ENCODE measurements around the gene TK2. TPM values are rescaled to one million over a fixed set of nuclear protein-coding genes. Genes with fewer than 3 reads are reported as not detected.

The TK2 gene
- total and polyA plus RNA-seq, 2 donors (not counting 1 experiment from before 2014, with no cell fraction given), result 34.8 to 73.7 TPM

GRCh38 chr16:66510711-66511601 is 39.0 kb downstream of the TK2 start:
- peak overlapping the region; percentile 10 for H3K4me2 ChIP-seq (ENCODE audit: extremely low read depth, insufficient read depth, low read length)
- H3K27ac ChIP-seq (ENCODE audit: insufficient read depth, low read length), result no peak overlapping the region
- H3K36me3 ChIP-seq (ENCODE audit: control insufficient read depth, insufficient read depth, low read length), result peaks cover 4% of the 10 kb centered on the region
- no peak overlapping the region for H3K9ac ChIP-seq (ENCODE audit: insufficient read depth, low read length)
- no peak for TF ChIP-seq CTCF (conservative IDR thresholded peaks at IDR 0.05 in 1 of 2, IDR thresholded peaks at IDR 0.05 in 1 of 2; ENCODE audit: low read depth in 1 of 2, low read length in 2 of 2)
- H4K20me1 ChIP-seq (ENCODE audit: control insufficient read depth, extremely low read depth, insufficient read depth, low read length), result no peaks in the 10 kb centered on the region
- no peak overlapping the region for H2AFZ ChIP-seq (ENCODE audit: low read length)
- H3K4me3 ChIP-seq (replicated peaks in 1 of 4; ENCODE audit: control extremely low read depth in 1 of 4, insufficient read depth in 1 of 4, low read depth in 3 of 4, low read length in 4 of 4), result no peak overlapping the region
- H3K79me2 ChIP-seq (ENCODE audit: control insufficient read depth, insufficient read depth, low read length), result no peaks in the 10 kb centered on the region
- H3K9me3 ChIP-seq (ENCODE audit: control insufficient read depth, insufficient read depth, low read depth, low read length), result no peaks in the 10 kb centered on the region
- H3K27me3 ChIP-seq (ENCODE audit: control insufficient read depth, insufficient read depth, low read length), result no peaks in the 10 kb centered on the region
- peak in 1 of 2 donors; percentile 30 for DNase-seq (ENCODE audit: low read depth in 2 of 2)
- H3K4me1 ChIP-seq (ENCODE audit: control insufficient read depth, extremely low read depth, insufficient read depth, low read length), result peaks cover 34% of the 10 kb centered on the region

GRCh38 chr16:66510298-66510697 is 39.6 kb downstream of the TK2 start:
- no peak for TF ChIP-seq CTCF (conservative IDR thresholded peaks at IDR 0.05 in 1 of 2, IDR thresholded peaks at IDR 0.05 in 1 of 2; ENCODE audit: low read depth in 1 of 2, low read length in 2 of 2)
- no peak for TF ChIP-seq EZH2 (IDR thresholded peaks at IDR 0.05; ENCODE audit: low read length, missing control alignments)
- H3K79me2 ChIP-seq (ENCODE audit: control insufficient read depth, insufficient read depth, low read length), result no peaks in the 10 kb centered on the region
- H2AFZ ChIP-seq (ENCODE audit: low read length), result no peak overlapping the region
- peaks cover 29% of the 10 kb centered on the region for H3K4me1 ChIP-seq (ENCODE audit: control insufficient read depth, extremely low read depth, insufficient read depth, low read length)
- DNase-seq (ENCODE audit: low read depth in 2 of 2), result no peak
- H3K9me3 ChIP-seq (ENCODE audit: control insufficient read depth, insufficient read depth, low read depth, low read length), result no peaks in the 10 kb centered on the region
- H3K27ac ChIP-seq (ENCODE audit: insufficient read depth, low read length), result no peak overlapping the region
- H3K36me3 ChIP-seq (ENCODE audit: control insufficient read depth, insufficient read depth, low read length), result peaks cover 2% of the 10 kb centered on the region
- H3K4me2 ChIP-seq (ENCODE audit: extremely low read depth, insufficient read depth, low read length), result no peak overlapping the region
- no peaks in the 10 kb centered on the region for H3K27me3 ChIP-seq (ENCODE audit: control insufficient read depth, insufficient read depth, low read length)
- H4K20me1 ChIP-seq (ENCODE audit: control insufficient read depth, extremely low read depth, insufficient read depth, low read length), result no peaks in the 10 kb centered on the region
- no peak overlapping the region for H3K4me3 ChIP-seq (replicated peaks in 1 of 4; ENCODE audit: control extremely low read depth in 1 of 4, insufficient read depth in 1 of 4, low read depth in 3 of 4, low read length in 4 of 4)
- no peak overlapping the region for H3K9ac ChIP-seq (ENCODE audit: insufficient read depth, low read length)

DNA sequence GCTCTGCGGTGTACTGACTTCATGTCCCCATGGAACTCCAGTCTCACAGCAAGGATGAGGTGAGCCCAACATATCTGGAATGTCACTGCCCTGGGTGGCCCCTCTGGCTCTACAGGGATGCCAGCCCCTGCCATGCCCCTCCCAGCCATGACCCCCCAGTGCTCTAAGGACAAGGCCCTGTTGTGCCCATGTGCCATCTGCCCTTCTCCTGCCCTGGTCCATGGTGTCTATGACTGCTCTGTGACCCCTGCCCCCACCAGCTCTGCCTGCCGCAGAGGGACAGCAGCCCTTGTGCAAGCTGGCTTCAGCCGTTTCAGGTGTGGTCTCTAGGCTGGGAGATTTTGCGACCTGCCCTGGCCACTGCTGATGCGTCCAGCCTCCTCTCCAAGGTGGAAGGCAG is 40.3 kb downstream of the TK2 start:
- no peak overlapping the region for H3K27ac ChIP-seq (ENCODE audit: insufficient read depth, low read length)
- DNase-seq (ENCODE audit: low read depth in 2 of 2), result no peak
- H3K9ac ChIP-seq (ENCODE audit: insufficient read depth, low read length), result no peak overlapping the region
- H2AFZ ChIP-seq (ENCODE audit: low read length), result no peak overlapping the region
- H3K79me2 ChIP-seq (ENCODE audit: control insufficient read depth, insufficient read depth, low read length), result no peaks in the 10 kb centered on the region
- H3K4me3 ChIP-seq (replicated peaks in 1 of 4; ENCODE audit: control extremely low read depth in 1 of 4, insufficient read depth in 1 of 4, low read depth in 3 of 4, low read length in 4 of 4), result no peak overlapping the region
- H3K4me1 ChIP-seq (ENCODE audit: control insufficient read depth, extremely low read depth, insufficient read depth, low read length), result peaks cover 29% of the 10 kb centered on the region
- no peak for TF ChIP-seq CTCF (conservative IDR thresholded peaks at IDR 0.05 in 1 of 2, IDR thresholded peaks at IDR 0.05 in 1 of 2; ENCODE audit: low read depth in 1 of 2, low read length in 2 of 2)
- TF ChIP-seq EZH2 (IDR thresholded peaks at IDR 0.05; ENCODE audit: low read length, missing control alignments), result no peak
- no peak overlapping the region for H3K4me2 ChIP-seq (ENCODE audit: extremely low read depth, insufficient read depth, low read length)
- H4K20me1 ChIP-seq (ENCODE audit: control insufficient read depth, extremely low read depth, insufficient read depth, low read length), result no peaks in the 10 kb centered on the region
- H3K27me3 ChIP-seq (ENCODE audit: control insufficient read depth, insufficient read depth, low read length), result no peaks in the 10 kb centered on the region
- H3K36me3 ChIP-seq (ENCODE audit: control insufficient read depth, insufficient read depth, low read length), result peaks cover 2% of the 10 kb centered on the region
- H3K9me3 ChIP-seq (ENCODE audit: control insufficient read depth, insufficient read depth, low read depth, low read length), result no peaks in the 10 kb centered on the region

All from fibroblast of lung (primary cell).